Measurements from ENCODE around the gene SULF2. TPM values are rescaled to one million over a fixed set of nuclear protein-coding genes. Genes with fewer than 3 reads are reported as not detected.
A peak's percentile ranks its signal among the peaks of the same experiment; 100 is the strongest.

SULF2 gene
- total RNA-seq, 2 donors from 2014 or later = 89.4 to 141 TPM

GRCh38 chr20:47727909-47728361 lies 57.3 kb downstream of the SULF2 start:
- intact Hi-C loops (cut with DNase I) = loop anchor here in 1 of 2 donors (10.0 kb wide), 1 partner anchor 57 kb away; the partner anchor contains the start of gene SULF2
- DNase-seq (ENCODE audit: low spot score) = no peak

DNA sequence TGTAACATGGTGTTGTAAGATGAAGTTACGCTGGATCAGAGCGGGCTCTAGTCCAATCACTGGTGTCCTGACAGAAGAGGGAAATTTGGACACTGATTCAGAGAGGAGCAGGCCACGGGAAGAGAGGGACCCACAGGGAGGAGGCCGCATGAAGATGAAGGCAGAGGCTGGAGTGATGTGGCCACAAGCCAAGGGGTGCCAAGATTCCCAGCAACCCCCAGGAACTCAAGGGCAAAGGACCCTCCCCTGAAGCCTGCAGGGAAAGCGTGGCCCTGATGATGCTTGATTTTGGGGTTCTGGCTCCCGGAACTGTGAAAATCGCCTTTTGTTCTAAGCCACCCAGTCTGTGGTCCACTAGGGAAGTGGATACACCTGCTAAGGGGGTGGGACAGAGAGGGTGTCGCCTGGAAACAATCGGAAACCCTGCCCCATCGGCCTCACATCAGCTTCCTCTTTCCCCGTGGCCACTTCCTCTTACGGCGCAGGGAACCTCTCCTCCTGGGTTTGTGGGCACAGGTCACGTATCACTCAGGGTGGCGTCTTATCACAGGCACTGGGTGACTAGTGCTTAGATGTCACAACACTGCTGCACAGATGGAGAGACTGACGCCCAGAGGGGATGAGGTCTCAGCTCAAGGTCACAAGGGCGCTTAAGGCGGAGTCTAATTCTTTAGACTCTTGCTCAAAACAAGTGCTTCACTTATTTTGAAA lies 58.0 kb downstream of the SULF2 start:
- intact Hi-C loops (cut with DNase I) = loop anchor here in 1 of 2 donors (10.0 kb wide), 1 partner anchor 57 kb away; the partner anchor contains the start of gene SULF2
- peak; percentile 90 for DNase-seq (ENCODE audit: low spot score)

DNA sequence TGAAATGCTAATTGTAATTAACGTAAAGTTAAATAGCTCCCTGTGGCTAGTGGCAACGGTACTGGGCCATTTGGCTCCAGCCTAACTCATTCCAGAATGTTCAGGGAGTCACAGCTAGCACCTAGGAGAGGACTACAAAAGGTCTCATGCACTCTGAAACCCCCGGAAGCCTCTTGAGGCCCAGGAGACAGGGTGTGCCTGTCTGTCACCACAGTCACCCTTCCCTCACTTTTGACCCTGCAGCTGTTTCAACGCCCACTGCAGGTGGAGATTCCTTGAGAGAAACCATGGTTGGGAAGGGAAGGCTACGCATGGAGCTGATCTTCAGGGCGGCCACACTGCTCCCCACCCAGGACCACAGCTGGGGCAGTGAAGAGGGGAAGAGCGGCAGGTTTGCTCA lies 58.6 kb downstream of the SULF2 start:
- no peak for DNase-seq (ENCODE audit: low spot score)
- intact Hi-C loops (cut with DNase I) = loop anchor here (1.0 to 10.0 kb wide), 2 partner anchors 42 to 58 kb away; partner anchors contain the start of gene SULF2 (in 1 of the 2)

DNA sequence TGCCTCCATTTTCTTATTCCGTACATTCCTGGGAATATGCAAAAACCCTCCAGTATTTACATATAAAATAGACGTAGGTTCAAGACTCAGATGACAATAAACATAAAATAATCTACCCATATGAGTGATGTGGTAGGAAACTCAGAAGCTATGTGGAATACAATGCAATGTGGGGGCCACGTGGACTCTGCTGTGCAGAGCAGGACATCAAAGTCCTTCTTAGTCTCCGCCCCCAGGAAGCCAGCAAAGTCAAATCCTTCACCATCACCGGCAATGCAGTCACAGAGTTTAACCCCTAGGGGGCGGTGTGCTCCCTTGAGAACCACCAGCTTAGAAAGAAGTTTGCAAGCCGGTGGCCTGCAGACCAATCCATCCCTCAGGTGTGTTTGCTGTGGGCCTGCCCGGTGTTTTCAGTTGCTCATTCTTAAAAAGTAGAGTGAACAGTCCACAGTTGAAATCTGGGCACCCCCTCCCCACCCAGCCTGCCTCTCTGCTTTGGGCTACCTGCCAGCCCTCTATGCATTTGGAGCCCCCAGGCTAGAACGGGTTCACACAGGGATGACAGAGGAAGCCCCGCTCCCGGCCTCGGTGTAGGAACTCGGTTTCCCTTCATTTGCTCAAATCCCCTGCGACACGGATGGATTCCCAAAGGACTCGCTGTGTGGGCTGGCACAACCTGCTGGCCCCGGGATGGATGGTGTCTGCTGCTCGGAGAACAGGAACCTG lies 59.9 kb downstream of the SULF2 start:
- peak; percentile 85 for DNase-seq (ENCODE audit: low spot score)
- intact Hi-C loops (cut with DNase I) = loop anchor here in 1 of 2 donors (10.0 kb wide), 1 partner anchor 59 kb away; the partner anchor contains the start of gene SULF2

DNA sequence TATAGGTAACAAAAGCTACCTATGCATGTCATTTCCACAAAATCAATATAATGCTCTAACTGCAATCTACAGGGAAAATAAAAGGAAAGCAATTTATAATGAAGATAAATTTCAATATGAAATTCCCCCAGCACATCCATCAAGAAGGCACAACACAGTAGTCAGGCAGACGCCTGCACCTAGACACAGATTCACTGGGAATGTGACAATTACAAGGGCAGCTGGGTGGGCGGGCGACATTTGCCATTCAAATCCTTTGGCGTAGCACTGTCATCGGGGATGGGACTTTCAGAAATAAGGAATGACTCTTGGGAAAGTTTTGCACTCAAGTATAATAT lies 60.4 kb downstream of the SULF2 start:
- no peak for DNase-seq (ENCODE audit: low spot score)
- intact Hi-C loops (cut with DNase I) = loop anchor here in 1 of 2 donors (10.0 kb wide), 1 partner anchor 60 kb away; the partner anchor contains the start of gene SULF2

- no peak for DNase-seq (ENCODE audit: low spot score)
- intact Hi-C loops (cut with DNase I) = loop anchor here in 1 of 2 donors (10.0 kb wide), 1 partner anchor 60 kb away; the partner anchor contains the start of gene SULF2
These were observed 60.9 kb downstream of the SULF2 start for GRCh38 chr20:47724396-47724795.

- DNase-seq (ENCODE audit: low spot score) = no peak
- intact Hi-C loops (cut with DNase I) = loop anchor here in 1 of 2 donors (10.0 kb wide), 1 partner anchor 61 kb away; the partner anchor contains the start of gene SULF2
These were observed 62.0 kb downstream of the SULF2 start for GRCh38 chr20:47723322-47723721.

DNA sequence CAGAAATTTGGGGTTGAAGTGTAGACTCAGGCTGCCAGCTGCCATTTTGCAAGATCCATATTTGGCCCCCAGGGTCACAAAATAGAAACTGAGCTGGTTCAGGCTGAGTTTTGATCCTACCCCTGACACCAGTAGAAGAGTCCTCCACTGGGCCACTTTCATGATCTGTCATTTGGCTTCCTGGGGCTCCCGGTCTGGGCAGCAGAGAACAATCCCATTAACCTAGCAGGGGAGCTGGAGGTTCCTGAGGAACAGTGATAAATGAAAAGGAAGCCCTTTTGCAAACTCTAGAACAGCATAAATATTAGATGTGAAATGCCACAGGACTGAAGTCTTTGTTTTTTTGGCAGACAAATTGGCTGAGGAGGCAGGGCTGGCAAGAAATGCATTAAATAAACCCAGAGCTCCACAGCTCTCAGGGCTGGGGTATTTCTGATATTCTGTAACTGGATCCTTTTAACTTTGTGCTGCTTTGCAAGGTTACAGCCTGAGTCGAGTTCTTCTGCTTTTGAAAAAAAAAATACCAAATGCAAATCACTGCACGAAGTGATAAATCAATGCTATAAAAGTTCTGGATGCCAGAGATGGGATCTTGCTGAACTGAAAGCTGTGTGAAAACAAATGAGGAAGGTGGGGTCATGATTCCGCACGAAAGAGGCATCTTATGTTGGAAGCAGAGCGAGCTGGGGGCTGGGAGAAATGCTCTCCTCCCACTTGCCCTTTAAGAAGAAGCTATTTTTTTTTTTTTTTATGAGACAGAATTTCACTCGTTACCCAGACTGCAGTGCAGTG lies 64.4 kb downstream of the SULF2 start:
- intact Hi-C loops (cut with DNase I) = loop anchor here in 1 of 2 donors (10.0 kb wide), 1 partner anchor 64 kb away; the partner anchor contains the start of gene SULF2
- no peak for DNase-seq (ENCODE audit: low spot score)

DNA sequence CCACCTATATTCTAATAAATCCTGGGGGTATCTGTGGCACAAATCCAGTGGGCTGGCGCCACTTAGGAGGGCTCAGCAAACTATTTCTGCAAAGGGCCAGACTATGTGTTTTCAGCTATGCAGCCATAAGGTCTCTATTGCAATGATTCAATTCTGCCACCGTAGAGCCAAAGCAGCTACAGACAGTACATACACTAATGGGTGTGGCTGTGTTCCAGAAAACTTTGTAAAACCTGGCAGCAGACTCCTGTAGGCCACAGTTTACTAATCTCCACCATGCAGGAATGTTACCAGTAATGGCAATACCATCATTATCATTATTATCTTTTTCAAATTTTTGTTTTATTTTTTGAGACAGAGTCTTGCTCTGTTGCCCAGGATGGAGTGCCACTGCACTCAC lies 65.7 kb downstream of the SULF2 start:
- no peak for DNase-seq (ENCODE audit: low spot score)
- intact Hi-C loops (cut with DNase I) = loop anchor here in 1 of 2 donors (10.0 kb wide), 1 partner anchor 65 kb away; the partner anchor contains the start of gene SULF2

DNA sequence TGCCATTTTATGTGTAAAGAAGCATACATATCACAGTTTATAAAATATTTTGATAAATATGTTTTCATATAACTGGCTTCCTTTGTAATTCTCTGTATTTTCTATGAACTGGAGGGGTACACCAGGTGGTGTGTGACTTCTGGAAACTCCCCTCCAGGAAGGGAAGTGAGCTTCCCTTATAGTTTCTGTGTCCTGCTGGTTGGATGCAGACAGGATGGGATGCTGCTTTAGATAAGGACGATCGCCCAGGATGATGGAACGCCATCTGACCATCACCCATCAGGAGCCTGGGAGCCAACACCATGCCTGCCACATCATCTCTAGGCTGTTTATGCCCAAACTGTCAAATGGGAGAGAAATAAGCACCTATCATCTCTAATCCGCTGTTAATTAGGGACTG lies 66.1 kb downstream of the SULF2 start:
- no peak for DNase-seq (ENCODE audit: low spot score)

GRCh38 chr20:47718398-47718797 lies 66.9 kb downstream of the SULF2 start:
- intact Hi-C loops (cut with DNase I) = no loop called here
- DNase-seq (ENCODE audit: low spot score) = no peak

More for the DNA sequence above, 66.1 kb downstream of the SULF2 start:
- intact Hi-C loops (cut with DNase I) = no loop called here

GRCh38 chr20:47717421-47717820 lies 67.9 kb downstream of the SULF2 start:
- intact Hi-C loops (cut with DNase I) = no loop called here
- no peak for DNase-seq (ENCODE audit: low spot score)

DNA sequence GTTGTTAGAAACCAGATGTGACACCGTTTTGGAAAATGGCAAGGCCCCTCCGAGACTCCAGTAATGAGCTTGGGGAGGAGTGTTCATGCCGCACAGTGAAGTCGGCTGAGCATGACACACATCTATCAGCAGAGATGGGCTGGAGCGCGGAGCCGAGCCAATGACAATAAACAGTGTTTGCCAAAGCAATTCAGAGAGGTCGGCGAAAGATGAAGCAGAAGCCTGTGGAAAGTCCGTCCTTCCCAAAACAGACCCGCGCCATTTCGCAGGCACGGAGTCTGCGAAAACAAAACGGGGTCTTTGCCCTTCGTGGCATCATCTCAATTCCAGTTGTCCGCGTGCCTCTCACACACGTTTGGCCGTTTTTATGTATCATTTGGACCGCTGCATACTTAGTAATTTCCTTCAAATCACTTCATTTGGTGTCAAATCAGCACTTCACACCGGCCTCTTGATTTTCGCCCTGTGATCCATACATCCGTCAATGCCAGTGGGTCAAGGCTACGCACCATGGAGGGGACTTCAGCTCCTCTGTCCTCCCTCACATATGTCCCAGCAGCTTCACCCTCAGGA lies 71.3 kb downstream of the SULF2 start:
- DNase-seq (ENCODE audit: low spot score) = no peak
- intact Hi-C loops (cut with DNase I) = no loop called here

DNA sequence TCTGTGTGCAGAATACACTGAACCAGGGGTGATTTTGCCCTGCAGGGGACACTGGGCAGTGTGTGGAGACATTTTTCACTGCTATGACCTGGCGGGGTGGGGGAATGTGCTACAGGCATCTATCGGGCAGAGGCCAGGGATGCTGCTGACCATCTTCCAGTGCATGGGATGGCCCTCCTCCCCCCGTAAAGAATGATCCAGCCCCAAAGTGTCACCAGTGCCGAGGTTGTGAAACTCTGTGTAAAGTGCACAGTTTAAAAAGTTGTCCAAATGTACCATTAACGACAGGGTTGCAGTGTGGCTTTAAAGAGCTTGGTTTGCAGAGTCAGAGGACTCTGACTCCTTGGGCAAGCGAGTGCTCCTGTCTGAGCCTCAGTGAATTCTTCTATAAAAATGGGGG lies 72.1 kb downstream of the SULF2 start:
- no peak for DNase-seq (ENCODE audit: low spot score)
- intact Hi-C loops (cut with DNase I) = no loop called here

GRCh38 chr20:47711046-47711752 lies 74.1 kb downstream of the SULF2 start:
- intact Hi-C loops (cut with DNase I) = no loop called here
- no peak for DNase-seq (ENCODE audit: low spot score)

GRCh38 chr20:47710665-47711045 lies 74.6 kb downstream of the SULF2 start:
- intact Hi-C loops (cut with DNase I) = no loop called here
- DNase-seq (ENCODE audit: low spot score) = no peak

DNA sequence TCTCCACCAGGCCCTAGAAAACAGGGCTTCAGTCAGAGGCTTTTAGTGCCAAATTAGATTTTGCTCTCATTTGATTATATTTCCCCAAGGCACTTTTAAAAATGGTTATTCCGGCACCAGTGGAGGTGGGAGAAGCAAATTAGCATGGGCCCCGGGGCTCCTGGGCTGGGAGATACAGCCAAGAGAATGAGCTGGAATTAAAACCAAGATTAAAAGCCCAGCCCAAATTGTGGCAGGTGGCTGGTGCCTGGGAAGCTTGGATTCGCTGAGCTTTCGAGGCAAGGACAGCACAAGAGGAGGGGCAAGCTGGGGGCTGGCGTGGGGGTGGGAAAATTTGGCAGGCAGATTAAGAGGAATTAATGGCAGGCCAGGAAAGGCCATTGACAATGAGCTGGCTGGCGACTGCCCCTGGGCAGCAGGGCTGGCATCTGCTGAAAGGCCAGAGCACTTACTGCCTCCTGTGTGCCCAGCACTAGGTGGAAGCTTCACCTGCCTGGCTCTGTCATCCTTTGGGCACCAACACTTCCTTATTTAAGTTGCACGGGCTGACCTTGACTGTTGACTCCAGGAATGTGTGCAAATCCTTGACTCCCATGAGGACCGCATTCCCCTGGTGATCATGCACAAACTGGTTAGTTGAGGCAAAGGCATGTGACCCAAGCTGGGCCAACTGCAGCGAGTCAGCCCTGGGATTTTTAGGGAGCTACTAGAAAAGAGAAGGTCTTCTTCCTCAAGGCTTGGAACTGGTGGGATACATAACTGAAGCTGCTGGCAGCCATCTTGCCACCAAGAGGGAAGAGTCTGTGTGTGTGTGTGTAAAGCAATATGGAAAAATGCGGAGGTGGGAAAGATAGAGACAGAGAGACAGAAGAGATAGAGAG lies 76.1 kb downstream of the SULF2 start:
- no peak for DNase-seq (ENCODE audit: low spot score)

More for the DNA sequence above, 76.1 kb downstream of the SULF2 start:
- intact Hi-C loops (cut with DNase I) = no loop called here
